Activated T-cell treated with anti-CD3 and anti-CD28 coated beads for 48 hours (primary cell): ENCODE results near the gene LCN9.
"Not testable (repeated sequence)": the region's sequence is repeated elsewhere in the genome, so short reads cannot be mapped to it uniquely, and the experiment has no call there.

Experiments used
- DNase-seq: peaks from one replicate; pipeline ENCODE4 v3.0.0-alpha.2; 2020; ENCODE audit warnings: low read depth

LCN9 gene, protein sequence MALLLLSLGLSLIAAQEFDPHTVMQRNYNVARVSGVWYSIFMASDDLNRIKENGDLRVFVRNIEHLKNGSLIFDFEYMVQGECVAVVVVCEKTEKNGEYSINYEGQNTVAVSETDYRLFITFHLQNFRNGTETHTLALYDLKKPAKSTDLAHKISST

GRCh38 chr9:135662758-135663450 is at the start of gene LCN9:
Gene LCN9, plus strand, starts transcription at chr9:135663309. Its CDS starts 13 bp downstream, at chr9:135663322.
- DNase-seq = no peak

GRCh38 chr9:135613946-135614805 is 48.9 kb upstream of the LCN9 start:
- no peak for DNase-seq

DNA sequence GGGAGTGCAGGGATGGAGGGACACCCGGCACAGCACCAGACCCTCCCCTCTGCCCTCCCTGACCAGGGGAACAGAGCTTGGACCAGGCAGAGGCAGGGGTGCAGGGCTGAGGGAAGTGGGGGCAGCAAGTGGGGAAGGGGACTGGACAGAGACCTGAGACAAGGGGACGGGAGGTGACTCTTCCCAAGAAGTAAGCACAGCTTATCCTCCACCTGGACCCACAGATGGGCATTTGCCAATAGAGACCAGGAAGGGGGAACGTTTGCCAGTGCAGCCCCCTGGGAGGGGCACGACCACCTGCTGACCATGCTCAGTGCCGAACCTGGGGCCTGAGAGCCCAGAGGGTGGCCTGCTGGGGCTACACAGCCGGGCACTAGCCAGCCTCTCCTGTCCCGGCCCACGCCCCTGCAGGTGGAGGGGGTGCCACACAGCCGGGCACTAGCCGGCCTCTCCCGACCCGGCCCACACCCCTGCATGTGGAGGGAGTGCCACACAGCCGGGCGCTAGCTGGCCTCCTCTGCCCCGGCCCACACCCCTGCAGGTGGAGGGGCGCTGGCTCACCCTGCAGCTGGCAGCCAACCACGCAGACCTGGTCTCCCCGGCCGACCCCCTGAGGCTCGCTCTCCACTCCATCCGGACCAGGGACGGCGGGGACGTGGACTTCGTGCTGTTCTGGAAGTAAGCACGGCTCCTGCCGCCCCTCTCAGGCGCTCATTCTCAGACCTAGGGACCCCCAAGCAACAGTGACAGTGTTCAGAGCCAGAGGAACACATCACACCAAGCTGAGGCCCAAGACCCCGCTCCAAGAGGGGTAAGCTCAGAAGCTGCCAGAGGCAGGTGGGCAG is 48.1 kb upstream of the LCN9 start:
- no peak for DNase-seq

GRCh38 chr9:135615666-135616618 is 47.2 kb upstream of the LCN9 start:
- no peak for DNase-seq

GRCh38 chr9:135616619-135617537 is 46.2 kb upstream of the LCN9 start:
- no peak for DNase-seq

- DNase-seq = no peak
These were observed 45.6 kb upstream of the LCN9 start for GRCh38 chr9:135617538-135617900.

DNA sequence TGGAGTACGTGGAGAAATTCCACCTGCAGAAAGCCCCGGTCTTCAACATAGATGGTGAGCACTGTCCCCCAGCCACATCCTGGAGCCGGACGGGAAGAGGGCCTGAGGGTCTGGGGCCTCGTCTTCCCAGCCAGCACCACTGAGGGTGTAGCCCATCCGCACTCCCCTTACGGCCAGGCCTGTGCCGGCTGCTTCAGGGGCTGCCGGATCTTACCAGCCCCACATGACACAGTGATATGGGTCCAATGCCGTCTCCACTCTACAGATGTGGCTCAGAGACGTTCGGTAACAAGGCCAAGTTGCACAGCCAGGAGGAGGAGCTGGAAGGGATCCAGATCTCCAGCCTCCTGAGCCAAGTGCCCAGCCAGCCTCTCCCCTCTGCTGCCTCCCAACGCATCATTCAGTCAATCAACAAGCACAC is 45.1 kb upstream of the LCN9 start:
- DNase-seq = no peak

DNA sequence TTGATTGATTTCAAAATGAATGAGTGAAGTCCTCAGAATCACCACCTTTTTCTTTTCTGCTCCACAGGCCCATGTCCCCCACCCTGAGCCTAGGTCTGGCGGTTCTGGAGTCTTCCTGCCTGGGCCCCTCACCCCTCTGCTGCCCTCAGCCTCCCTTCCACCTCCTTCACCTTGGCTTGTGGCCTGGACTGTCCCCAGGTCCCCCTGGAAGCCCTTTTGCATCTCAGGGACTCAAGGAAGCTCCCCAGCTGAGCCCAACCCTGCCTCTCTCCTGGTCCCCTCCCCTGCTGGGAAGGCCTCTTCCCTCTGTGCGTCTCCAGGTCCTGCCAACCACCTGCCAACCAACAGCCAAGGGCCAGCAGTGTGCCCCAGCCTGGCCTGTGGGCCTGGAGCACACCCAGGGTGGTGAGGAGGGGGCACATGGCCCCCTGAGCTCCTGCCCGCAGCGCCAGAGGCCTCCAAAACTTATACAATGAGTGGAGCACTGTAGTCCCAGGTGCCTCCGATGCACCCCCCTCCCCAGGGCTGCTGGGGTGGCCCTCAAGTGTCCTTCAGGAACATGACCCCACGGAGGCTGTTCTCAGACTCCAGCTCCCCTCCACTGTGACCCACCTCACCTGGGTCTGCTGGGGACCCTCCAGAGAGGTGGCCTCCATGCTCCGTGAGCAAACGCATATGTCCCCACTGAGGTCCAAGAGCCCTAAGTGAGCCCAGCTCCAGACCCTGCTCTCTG is 44.1 kb upstream of the LCN9 start:
- no peak for DNase-seq

- no peak for DNase-seq
These were observed 43.6 kb upstream of the LCN9 start for GRCh38 chr9:135619599-135619886.

- no peak for DNase-seq
These were observed 42.6 kb upstream of the LCN9 start for GRCh38 chr9:135620558-135620957.

GRCh38 chr9:135622415-135623020 is 40.6 kb upstream of the LCN9 start:
- no peak for DNase-seq

DNA sequence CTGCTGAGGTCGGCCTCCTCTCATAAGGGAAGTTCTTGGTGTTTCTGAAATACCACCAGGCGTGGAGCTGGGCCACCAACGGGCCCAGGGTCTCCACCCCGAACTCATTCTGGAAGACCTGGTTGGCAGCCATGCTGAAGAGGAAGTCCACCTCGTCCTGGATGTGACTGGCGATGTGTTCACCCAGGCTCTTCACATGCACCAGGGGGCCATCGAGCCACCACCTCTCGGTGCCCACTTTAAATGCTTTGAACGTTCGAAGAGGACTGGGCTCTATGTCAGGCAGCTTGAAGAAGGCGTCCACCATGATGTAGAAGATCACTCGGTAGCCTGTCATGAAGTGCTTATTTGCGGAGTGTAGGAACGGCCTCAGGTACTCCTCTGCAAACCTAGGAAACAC is 38.8 kb upstream of the LCN9 start:
- DNase-seq = no peak

GRCh38 chr9:135632841-135633240 is 30.3 kb upstream of the LCN9 start:
- DNase-seq = no peak

DNA sequence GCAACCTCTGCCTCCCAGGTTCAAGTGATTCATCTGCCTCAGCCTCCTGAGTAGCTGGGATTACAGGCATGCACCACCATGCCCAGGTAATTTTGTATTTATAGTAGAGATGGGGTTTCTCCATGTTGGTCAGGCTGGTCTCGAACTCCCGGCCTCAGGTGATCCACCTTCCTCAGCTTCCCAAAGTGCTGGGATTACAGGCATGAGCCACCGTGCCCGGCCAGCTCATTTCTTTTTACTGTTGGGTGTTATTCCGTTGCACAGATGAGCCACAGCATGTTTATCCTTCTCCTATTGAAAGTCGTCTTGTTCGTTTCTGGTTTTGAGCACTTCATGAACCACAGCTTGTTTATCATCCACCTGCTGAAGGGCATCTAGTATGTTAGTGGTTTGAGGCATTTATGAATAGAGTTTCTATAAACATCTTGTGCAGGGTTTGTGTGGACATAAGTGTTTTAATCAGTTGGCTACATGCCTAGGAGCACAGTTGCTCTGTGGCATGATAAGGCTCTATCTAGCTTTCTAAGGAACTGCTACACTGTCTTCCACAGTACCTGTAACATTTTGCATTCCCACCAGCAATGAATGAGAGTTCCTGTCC is 26.1 kb upstream of the LCN9 start:
- DNase-seq = not testable (repeated sequence)

DNA sequence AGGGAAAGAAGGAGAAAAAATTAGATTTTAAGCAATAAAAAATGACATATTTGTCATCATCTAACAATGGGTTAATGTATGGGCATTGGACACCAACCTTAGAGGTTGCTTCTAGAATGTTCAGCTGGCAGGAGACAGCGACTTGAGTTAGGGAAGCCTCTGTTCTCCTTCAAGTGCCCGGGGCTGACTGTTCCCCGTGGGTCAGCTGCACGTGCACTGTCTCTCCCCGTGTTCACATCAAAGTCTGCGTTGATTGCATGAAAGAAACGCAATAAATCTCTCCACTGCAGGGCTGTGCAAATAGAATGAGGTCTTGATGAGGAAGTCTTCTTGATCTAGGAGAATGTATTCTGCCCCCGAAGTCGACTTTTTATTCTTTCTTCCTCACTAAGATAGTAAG is 23.9 kb upstream of the LCN9 start, which contains the start of gene GLT6D1:
Gene GLT6D1, minus strand, starts transcription at position 345 of the 400 bp plus-strand sequence. CDS start 353 bp downstream, outside the sequence.
- no peak for DNase-seq

- no peak for DNase-seq
These were observed 22.1 kb upstream of the LCN9 start for GRCh38 chr9:135641047-135641446.

DNA sequence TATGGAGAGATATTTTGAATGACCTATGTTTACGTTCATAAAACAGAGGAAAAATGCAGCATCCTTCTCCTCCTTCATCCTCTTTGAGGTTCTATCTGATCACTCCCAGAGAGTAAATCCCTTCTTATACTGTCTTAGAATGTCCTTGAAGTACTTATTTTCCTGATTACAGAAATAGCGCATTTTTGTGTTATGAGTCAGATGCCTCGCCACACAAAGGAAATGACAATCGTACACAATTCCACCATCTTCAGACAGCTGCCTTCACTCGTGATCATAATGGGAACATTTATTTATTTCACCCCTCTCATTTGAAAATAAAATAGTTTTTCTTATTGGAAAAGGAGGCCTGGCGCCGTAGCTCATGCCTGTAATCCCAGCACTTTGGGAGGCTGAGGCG is 21.4 kb upstream of the LCN9 start:
- no peak for DNase-seq

DNA sequence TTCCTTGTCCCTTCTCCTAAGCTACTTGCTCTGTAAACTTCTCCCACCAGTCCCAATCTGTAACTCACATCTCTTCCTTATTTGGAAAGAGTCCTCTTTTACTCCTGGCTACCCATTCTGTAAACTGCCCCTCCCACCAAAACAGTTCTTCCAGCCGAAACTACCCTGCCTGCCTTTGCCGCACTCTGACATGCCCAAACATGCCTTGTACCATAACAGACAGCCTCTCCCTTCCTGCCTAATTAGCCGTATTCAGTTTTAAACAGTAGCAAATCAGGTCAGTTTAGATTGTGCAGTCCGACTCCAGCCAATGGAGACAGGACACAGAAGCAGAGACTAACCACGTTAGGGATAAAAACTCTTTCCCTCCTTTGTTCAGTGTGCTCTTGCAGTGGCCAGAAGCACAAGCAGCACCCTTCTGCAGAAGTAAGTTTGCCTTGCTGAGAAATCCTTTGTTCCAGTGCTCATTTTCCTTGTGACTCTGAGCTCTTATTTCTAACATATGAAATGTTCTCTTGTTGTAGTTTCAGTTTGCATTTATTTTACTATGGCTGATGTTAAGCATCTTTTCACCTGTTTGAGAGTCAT is 18.4 kb upstream of the LCN9 start:
- DNase-seq = no peak
